Prostate gland (tissue), 2 donors: ENCODE measurements around the gene RNF121.

Experiments
- POLR2A ChIP-seq: fragments of 450-650 bp; IDR thresholded peaks from one replicate; pipeline ENCODE4 v1.6.1; 2016; ENCODE audit warnings: antibody characterized with exemption, mild to moderate bottlenecking
- POLR2AphosphoS5 ChIP-seq: sonication (generic); formaldehyde crosslinking; IDR thresholded peaks from one replicate; pipeline ENCODE4 v1.6.1; 2017; ENCODE audit warnings: antibody characterized with exemption
- TF ChIP-seq, protein P1 (sequence below), 4 experiments: fragments of 200-600 bp in 2 of 4; fragments of 450-650 bp in 2 of 4; sonication (generic) in 2 of 4; IDR thresholded peaks; 1 replicate in 3 of 4; 2 replicates in 1 of 4; pipeline ENCODE4 v1.5.1; 2016 to 2019; ENCODE audit warnings: antibody characterized with exemption in 4 of 4, mild to moderate bottlenecking in 2 of 4, moderate library complexity in 2 of 4

DNA sequence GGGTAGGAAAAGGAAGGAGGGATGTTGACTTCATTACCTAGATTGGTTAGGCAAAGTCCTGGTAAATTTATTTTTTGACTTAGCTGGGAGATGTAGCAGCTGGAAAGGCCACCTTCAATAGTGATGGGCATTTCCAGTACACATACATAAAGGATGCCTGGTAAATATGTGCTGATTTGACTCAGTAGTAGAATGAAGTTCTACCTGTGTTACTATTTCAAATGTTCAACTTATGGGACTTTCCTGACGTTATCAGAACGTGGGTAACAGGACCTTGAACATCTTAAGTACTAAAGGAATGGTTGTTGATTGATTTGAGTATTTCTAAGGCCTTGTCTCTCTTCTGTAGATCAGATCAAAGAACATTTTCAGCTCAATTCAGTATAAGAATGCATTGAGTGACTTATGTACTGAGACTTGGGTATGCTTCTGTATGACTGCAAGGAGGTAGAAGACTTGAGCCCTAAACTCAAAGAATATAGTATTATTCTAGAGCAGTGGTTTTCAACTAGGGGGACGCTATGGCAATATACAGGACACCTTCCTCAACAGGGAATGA, 27.1 kb downstream of the RNF121 start:
- TF ChIP-seq, protein P1, sequence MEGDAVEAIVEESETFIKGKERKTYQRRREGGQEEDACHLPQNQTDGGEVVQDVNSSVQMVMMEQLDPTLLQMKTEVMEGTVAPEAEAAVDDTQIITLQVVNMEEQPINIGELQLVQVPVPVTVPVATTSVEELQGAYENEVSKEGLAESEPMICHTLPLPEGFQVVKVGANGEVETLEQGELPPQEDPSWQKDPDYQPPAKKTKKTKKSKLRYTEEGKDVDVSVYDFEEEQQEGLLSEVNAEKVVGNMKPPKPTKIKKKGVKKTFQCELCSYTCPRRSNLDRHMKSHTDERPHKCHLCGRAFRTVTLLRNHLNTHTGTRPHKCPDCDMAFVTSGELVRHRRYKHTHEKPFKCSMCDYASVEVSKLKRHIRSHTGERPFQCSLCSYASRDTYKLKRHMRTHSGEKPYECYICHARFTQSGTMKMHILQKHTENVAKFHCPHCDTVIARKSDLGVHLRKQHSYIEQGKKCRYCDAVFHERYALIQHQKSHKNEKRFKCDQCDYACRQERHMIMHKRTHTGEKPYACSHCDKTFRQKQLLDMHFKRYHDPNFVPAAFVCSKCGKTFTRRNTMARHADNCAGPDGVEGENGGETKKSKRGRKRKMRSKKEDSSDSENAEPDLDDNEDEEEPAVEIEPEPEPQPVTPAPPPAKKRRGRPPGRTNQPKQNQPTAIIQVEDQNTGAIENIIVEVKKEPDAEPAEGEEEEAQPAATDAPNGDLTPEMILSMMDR (IDR thresholded peaks at IDR 0.05), result no peak
- no peak for TF ChIP-seq POLR2AphosphoS5
- no peak for TF ChIP-seq POLR2A
